ENCODE results near the gene ZNF592. TPM values are rescaled to one million over a fixed set of nuclear protein-coding genes. Genes with fewer than 3 reads are reported as not detected.
"Not testable (repeated sequence)": the region's sequence is repeated elsewhere in the genome, so short reads cannot be mapped to it uniquely, and the experiment has no call there.

Gene ZNF592
- total RNA-seq, 2 donors from 2014 or later, result 20.8 to 38.7 TPM

DNA sequence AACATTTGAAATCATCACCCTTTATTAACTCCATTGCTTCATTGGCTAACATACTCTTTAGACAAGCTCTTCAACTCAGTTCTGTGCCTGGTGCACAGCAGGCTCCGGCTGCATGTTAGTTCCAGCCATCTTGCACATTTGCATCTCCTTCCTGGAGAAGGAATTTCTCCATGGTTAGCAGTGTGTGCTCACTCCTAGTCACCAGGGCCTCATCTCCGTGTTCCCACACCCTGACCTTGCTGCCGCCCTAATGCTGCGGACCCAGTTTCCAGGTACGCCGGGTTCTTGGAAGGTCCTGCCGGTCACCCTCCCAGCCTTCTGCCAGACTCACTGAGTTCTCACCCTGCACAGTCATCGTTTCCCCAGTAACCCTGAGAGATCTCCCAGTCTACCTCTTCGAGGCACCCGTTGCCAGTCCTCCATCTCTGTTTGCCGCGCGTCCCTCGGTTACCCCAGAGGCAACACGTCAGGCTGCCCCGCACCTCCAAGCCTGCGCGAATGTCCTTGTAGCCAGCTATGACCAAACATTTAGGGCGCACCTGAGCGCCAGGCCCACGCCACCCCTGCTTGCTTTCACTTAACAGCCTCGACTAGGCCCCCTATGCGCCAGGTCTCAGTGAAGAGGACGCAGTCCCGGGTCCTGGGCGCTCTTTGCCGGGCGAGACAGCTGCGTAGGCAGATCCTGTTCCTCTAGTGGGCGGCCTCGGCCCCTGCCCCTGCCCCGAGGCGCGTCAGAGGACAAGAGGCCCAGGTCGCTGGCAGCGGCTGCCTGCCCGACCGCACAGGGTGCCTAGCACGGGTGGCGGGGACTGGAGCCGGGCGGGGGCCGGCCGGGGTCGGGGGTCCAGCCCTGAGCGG is 747 bp upstream of the ZNF592 start:
- peak; percentile 61 for DNase-seq (ENCODE audit: low spot score)
- TF ChIP-seq POLR2AphosphoS5 (IDR thresholded peaks at IDR 0.05) (no peak), POLR2A (IDR thresholded peaks at IDR 0.05) (peak; percentile 46)
- TF ChIP-seq, protein P1, sequence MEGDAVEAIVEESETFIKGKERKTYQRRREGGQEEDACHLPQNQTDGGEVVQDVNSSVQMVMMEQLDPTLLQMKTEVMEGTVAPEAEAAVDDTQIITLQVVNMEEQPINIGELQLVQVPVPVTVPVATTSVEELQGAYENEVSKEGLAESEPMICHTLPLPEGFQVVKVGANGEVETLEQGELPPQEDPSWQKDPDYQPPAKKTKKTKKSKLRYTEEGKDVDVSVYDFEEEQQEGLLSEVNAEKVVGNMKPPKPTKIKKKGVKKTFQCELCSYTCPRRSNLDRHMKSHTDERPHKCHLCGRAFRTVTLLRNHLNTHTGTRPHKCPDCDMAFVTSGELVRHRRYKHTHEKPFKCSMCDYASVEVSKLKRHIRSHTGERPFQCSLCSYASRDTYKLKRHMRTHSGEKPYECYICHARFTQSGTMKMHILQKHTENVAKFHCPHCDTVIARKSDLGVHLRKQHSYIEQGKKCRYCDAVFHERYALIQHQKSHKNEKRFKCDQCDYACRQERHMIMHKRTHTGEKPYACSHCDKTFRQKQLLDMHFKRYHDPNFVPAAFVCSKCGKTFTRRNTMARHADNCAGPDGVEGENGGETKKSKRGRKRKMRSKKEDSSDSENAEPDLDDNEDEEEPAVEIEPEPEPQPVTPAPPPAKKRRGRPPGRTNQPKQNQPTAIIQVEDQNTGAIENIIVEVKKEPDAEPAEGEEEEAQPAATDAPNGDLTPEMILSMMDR (IDR thresholded peaks at IDR 0.05), result peak in 1 of 4 experiments; percentile 19
- WGBS, result under 1% methylated on average over 46 of the region's 46 CpGs
- Histone ChIP-seq H3K36me3 (no peaks in the 10 kb centered on the region), H3K27ac (peak overlapping the region; percentile 99 to 100), H3K9me3 (no peaks in the 10 kb centered on the region), H3K27me3 (replicated peaks; ENCODE audit: insufficient read depth) (no peaks in the 10 kb centered on the region), H3K4me1 (replicated peaks) (peaks cover 3% of the 10 kb centered on the region), H3K4me3 (peak overlapping the region; percentile 81 to 86)
- intact Hi-C loops (cut with DNase I), result loop anchor here (5.0 to 10.0 kb wide), 2 partner anchors 75 to 93 kb away; partner anchors contain the start of genes NMB and WDR73

DNA sequence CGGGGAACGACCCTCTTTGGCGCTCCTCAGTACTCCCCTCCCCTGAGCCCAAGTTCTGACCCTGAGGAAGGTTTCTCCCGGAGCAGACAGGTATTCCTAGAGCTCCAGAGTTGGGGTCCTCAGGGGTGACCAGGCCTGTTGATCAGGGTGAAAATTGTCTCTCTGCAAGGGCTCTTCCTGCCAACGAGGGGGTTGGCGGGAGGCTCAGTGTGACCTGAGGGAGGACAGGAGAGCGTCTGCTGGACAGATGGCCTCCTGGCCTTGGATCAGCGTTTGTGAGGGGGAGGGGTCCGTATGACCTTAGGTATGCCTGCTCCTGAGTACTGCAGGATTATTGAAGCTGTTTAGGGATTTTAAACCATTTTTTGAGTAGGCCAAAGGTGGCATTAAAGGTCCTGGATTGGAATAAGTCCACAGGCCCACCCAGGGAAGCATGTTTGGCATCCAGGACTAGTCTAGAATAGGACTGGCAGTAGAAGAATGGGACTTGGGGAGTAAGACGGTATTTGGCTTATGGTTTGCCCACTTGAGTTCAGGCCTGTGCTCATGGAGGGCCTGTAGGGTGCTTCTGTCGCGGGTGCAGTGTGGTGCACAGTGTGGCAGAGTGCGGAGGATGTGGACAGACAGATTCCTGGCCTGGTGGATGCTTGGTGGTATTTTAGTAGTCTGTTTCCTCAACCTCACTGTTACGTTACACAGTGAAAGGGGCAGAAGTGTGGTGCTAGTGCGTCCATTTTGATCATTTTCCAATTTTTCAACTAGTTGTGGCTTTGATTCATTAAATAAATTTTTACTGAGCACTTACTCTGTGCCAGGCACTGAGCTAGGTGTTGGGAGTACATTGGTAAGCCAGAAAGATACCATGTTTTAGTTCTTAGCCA is 959 bp downstream of the ZNF592 start:
- intact Hi-C loops (cut with DNase I), result loop anchor here (5.0 to 10.0 kb wide), 2 partner anchors 73 to 95 kb away; partner anchors contain the start of genes NMB and WDR73
- Histone ChIP-seq H3K9me3 (no peaks in the 10 kb centered on the region), H3K27me3 (replicated peaks; ENCODE audit: insufficient read depth) (no peaks in the 10 kb centered on the region), H3K36me3 (no peaks in the 10 kb centered on the region), H3K4me1 (replicated peaks) (peaks cover 3% of the 10 kb centered on the region), H3K4me3 (peak overlapping the region; percentile 81 to 86), H3K27ac (peak overlapping the region; percentile 99 to 100)
- peak; percentile 3 for TF ChIP-seq POLR2AphosphoS5 (IDR thresholded peaks at IDR 0.05)
- no peak for TF ChIP-seq POLR2A (IDR thresholded peaks at IDR 0.05)
- WGBS, result 11% methylated on average over 15 of the region's 15 CpGs
- DNase-seq (ENCODE audit: low spot score), result peak; percentile 11

DNA sequence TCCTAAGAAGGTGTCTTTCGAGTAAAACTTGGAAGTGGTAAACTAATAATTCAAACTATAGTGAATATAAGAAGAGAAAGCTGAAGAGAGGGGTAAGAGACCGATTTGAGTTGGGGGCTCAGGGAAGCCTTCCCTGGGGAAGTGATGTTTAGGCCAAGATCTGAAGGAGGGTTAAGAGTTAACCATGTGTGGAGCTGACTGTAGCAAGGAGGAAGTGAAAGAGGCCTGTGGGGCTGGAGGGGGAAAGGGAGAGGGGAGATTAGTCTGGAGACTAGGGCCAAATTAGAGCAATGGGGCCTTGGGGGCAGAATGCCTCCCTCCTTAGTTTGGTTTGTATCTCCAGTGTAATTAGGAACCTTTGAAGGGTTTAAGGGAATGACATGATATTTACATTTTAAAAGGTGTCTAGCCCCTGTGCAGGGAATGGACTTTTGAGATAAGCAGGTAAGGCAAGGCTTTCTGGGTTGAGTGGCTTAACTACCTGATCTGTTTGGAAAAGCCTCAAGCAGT is 2.2 kb downstream of the ZNF592 start:
- intact Hi-C loops (cut with DNase I), result no loop called here
- no peaks in the 10 kb centered on the region for H3K36me3 ChIP-seq

DNA sequence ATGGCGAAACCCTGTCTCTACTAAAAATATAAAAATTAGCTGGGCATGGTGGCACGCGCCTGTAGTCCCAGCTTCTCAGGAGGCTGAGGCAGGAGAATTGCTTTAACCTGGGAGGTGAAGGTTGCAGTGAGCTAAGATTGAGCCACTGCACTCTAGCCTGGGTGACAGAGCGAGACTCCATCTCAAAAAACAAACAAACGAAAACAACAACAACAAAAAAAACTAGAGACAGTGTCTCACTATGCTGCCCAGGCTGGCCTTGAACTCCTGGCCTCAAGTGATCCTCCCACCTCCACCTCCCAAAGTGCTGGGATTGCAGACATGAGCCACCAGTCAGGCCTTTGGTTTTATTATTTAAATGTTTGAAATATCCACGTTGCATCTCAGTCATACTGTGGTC is 3.3 kb downstream of the ZNF592 start:
- H3K4me3 ChIP-seq; intact Hi-C loops (cut with DNase I): not testable (repeated sequence)
- WGBS, result 88% methylated on average over 6 of the region's 6 CpGs

More for the DNA sequence above, 2.2 kb downstream of the ZNF592 start:
- Histone ChIP-seq H3K27me3 (replicated peaks; ENCODE audit: insufficient read depth) (no peaks in the 10 kb centered on the region), H3K9me3 (no peaks in the 10 kb centered on the region), H3K27ac (no peak overlapping the region), H3K4me3 (no peak overlapping the region), H3K4me1 (replicated peaks) (peaks cover 3% of the 10 kb centered on the region)
- no peak for TF ChIP-seq POLR2AphosphoS5 (IDR thresholded peaks at IDR 0.05)
- TF ChIP-seq, protein P1 (IDR thresholded peaks at IDR 0.05), result no peak
- TF ChIP-seq POLR2A (IDR thresholded peaks at IDR 0.05), result no peak
- WGBS, result 22% methylated on average over 2 of the region's 2 CpGs
- DNase-seq (ENCODE audit: low spot score), result no peak

DNA sequence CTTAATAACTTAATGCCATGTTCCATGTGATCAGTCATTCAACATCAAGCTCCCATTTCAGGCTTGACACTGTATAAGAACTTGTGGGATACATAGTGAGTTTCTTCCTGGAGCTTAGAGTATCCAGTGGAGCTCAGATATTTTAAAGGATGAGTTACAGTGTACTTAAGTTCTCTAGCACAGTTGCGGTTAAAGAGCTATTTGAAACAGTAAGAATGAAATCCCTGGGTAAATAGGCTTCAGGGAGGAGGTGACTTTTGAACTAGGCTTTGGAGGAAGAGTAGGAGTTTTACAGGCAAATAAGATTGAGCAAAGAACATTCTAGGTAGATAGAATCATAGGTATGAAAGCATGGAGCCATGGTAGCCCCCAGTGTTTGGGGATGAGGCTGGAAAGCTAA is 3.8 kb downstream of the ZNF592 start:
- WGBS, result 97% methylated on average over 1 of the region's 1 CpG
- no peaks in the 10 kb centered on the region for H3K27me3 ChIP-seq (replicated peaks; ENCODE audit: insufficient read depth)
- H3K4me1 ChIP-seq (replicated peaks), result peaks cover 3% of the 10 kb centered on the region
- no peak for DNase-seq (ENCODE audit: low spot score)
- H3K36me3 ChIP-seq, result no peaks in the 10 kb centered on the region
- TF ChIP-seq POLR2AphosphoS5 (IDR thresholded peaks at IDR 0.05) (no peak), POLR2A (IDR thresholded peaks at IDR 0.05) (no peak)
- TF ChIP-seq, protein P1 (IDR thresholded peaks at IDR 0.05), result no peak
- H3K27ac ChIP-seq, result peak overlapping the region in 1 of 2 donors; percentile 20
- intact Hi-C loops (cut with DNase I), result no loop called here
- H3K4me3 ChIP-seq, result no peak overlapping the region
- no peaks in the 10 kb centered on the region for H3K9me3 ChIP-seq

More for the DNA sequence above, 3.3 kb downstream of the ZNF592 start:
- not testable (repeated sequence) for H3K9me3 ChIP-seq; DNase-seq (ENCODE audit: low spot score); H3K4me1 ChIP-seq (replicated peaks); H3K27me3 ChIP-seq (replicated peaks; ENCODE audit: insufficient read depth); H3K36me3 ChIP-seq
- H3K27ac ChIP-seq, result peak overlapping the region in 1 of 2 donors; percentile 20
